GM18867 (cell line): ENCODE measurements around the gene MAML2.

Source experiments
- ATAC-seq: cut with Tn5 transposase; IDR thresholded peaks from one replicate; pipeline ENCODE4 v1.9.1; 2021; ENCODE audit warnings: mild to moderate bottlenecking, moderate library complexity; ENCODE audit not compliant: unreplicated experiment

Gene MAML2

GRCh38 chr11:96109331-96110030 lies 233.5 kb downstream of the MAML2 start:
- no peak for ATAC-seq

- ATAC-seq = no peak
These were observed 235.7 kb downstream of the MAML2 start for GRCh38 chr11:96107143-96107824.

- ATAC-seq = no peak
These were observed 236.3 kb downstream of the MAML2 start for GRCh38 chr11:96106645-96107044.

- ATAC-seq = no peak
These were observed 237.1 kb downstream of the MAML2 start for GRCh38 chr11:96105944-96106343.

GRCh38 chr11:96105197-96105895 lies 237.6 kb downstream of the MAML2 start:
- ATAC-seq = no peak

- no peak for ATAC-seq
These were observed 238.5 kb downstream of the MAML2 start for GRCh38 chr11:96104496-96104895.

GRCh38 chr11:96103721-96104120 lies 239.3 kb downstream of the MAML2 start:
- ATAC-seq = no peak

- no peak for ATAC-seq
These were observed 239.9 kb downstream of the MAML2 start for GRCh38 chr11:96103102-96103501.

- ATAC-seq = no peak
These were observed 240.3 kb downstream of the MAML2 start for GRCh38 chr11:96102664-96103078.

GRCh38 chr11:96101146-96101545 lies 241.8 kb downstream of the MAML2 start:
- ATAC-seq = no peak

- no peak for ATAC-seq
These were observed 244.3 kb downstream of the MAML2 start for GRCh38 chr11:96098511-96099241.

GRCh38 chr11:96097844-96098421 lies 245.1 kb downstream of the MAML2 start:
- no peak for ATAC-seq

GRCh38 chr11:96096360-96096759 lies 246.6 kb downstream of the MAML2 start:
- no peak for ATAC-seq

GRCh38 chr11:96095884-96096303 lies 247.1 kb downstream of the MAML2 start:
- ATAC-seq = no peak

GRCh38 chr11:96094156-96094555 lies 248.8 kb downstream of the MAML2 start:
- no peak for ATAC-seq

- ATAC-seq = no peak
These were observed 250.5 kb downstream of the MAML2 start for GRCh38 chr11:96092511-96092910.

- no peak for ATAC-seq
These were observed 251.5 kb downstream of the MAML2 start for GRCh38 chr11:96091476-96091875.

- ATAC-seq = no peak
These were observed 252.3 kb downstream of the MAML2 start for GRCh38 chr11:96090711-96091110.

GRCh38 chr11:96088914-96089313 lies 254.1 kb downstream of the MAML2 start:
- ATAC-seq = no peak

GRCh38 chr11:96086111-96086510 lies 256.9 kb downstream of the MAML2 start:
- no peak for ATAC-seq
